ENCODE data around the gene AGBL4.

AGBL4 gene

DNA sequence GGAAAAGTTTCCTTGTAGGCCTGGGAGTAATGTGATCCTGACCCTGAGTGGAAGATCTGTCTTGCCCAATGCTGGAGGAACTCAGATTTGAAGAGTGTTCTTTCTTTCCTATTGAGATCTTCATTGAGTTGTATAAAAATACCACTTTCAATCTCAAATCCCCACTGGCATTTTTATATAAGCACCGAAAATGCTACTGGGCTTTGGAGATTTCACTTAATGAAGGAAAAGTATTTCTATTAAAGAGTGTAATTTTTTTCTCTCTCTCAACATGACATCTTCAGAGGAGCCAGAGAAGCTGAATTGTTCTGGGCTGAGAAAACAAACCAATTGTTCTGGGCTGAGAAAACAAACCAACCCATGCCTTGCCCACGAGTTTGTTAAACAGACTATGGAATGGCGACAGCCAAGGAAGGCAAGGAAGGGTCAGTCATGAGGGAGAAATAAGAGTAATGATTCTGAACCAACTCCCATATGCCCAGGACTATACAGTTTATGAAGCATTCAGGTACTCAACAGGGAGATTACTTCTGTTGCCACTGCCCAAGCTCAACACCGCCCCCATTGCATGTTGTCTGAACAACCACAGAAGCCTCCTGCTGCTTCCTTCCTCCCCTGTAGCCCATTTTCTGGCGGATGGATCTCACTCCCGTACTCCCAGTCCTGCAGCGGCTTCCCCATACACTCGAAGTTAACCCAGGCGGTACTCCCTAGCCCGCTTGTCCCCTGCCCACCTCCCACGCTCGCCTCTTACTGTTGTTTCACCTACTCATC is 1350.2 kb downstream of the AGBL4 start:
- peaks cover 12 to 14% of the 10 kb centered on the region in 2 donors for H3K4me1 ChIP-seq (ENCODE audit: control insufficient read depth in 1 of 2, insufficient read depth in 2 of 2, low read length in 2 of 2)
- no peak overlapping the region for H3K9ac ChIP-seq (ENCODE audit: low read depth in 1 of 2, low read length in 2 of 2)
- H3K36me3 ChIP-seq (ENCODE audit: control insufficient read depth in 1 of 2, insufficient read depth in 2 of 2, low read length in 2 of 2) = no peaks in the 10 kb centered on the region
- H3K4me3 ChIP-seq (ENCODE audit: low read depth in 1 of 2, low read length in 2 of 2) = no peak overlapping the region
- H3K27me3 ChIP-seq (ENCODE audit: control insufficient read depth in 1 of 2, insufficient read depth in 2 of 2, low read length in 2 of 2) = no peaks in the 10 kb centered on the region
- no peaks in the 10 kb centered on the region for H3K9me3 ChIP-seq (ENCODE audit: control insufficient read depth in 1 of 2, low read length in 2 of 2)
- H3K27ac ChIP-seq (ENCODE audit: low read depth, low read length) = no peak overlapping the region

GRCh38 chr1:48671578-48671977 is 1352.2 kb downstream of the AGBL4 start:
- no peak overlapping the region for H3K4me3 ChIP-seq (ENCODE audit: low read depth in 1 of 2, low read length in 2 of 2)
- no peaks in the 10 kb centered on the region for H3K36me3 ChIP-seq (ENCODE audit: control insufficient read depth in 1 of 2, insufficient read depth in 2 of 2, low read length in 2 of 2)
- peaks cover 0 to 3% of the 10 kb centered on the region in 2 donors for H3K4me1 ChIP-seq (ENCODE audit: control insufficient read depth in 1 of 2, insufficient read depth in 2 of 2, low read length in 2 of 2)
- peaks cover 0 to 6% of the 10 kb centered on the region in 2 donors for H3K27me3 ChIP-seq (ENCODE audit: control insufficient read depth in 1 of 2, insufficient read depth in 2 of 2, low read length in 2 of 2)
- no peak overlapping the region for H3K27ac ChIP-seq (ENCODE audit: low read depth, low read length)
- no peaks in the 10 kb centered on the region for H3K9me3 ChIP-seq (ENCODE audit: control insufficient read depth in 1 of 2, low read length in 2 of 2)
- no peak overlapping the region for H3K9ac ChIP-seq (ENCODE audit: low read depth in 1 of 2, low read length in 2 of 2)

DNA sequence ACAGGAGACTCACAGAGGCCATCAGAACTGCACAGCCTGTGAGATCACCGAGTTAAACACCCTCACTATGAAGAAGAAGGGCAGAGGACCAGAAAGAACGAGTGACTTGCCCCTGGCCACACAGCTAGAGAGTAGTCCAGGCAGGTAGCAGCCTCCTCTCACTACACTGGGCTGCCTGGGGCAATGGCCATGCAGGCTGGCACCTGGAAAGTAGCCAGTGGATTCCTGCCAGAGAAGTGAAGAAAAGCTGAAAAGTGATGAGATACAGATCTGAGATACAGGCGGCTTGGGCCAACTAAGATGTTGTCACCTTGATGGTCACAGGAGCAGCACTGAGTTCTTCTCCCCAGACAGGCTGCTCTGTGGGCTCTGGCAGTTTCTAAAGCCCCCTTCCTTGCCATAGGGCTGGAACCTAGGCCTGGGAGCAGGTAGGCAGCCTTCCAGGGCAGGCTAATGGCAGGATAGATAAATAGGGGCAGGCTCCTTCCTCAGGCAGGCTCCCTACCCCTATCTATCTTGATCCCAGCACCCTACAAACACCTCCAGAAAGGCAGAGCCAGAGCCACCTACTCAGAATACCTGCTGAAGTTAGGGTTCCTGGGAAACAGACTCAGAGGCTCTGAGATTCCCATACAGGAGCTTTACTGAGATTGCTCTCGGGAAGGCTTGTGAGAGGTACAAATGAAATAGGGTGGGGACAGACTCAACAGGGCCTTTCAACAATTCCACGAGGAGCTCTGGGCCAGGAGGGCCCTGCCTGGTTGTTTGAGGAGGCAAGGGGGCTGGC is 1353.3 kb downstream of the AGBL4 start:
- Histone ChIP-seq H3K9me3 (ENCODE audit: control insufficient read depth in 1 of 2, low read length in 2 of 2) (no peaks in the 10 kb centered on the region), H3K9ac (ENCODE audit: low read depth in 1 of 2, low read length in 2 of 2) (no peak overlapping the region), H3K4me3 (ENCODE audit: low read depth in 1 of 2, low read length in 2 of 2) (no peak overlapping the region), H3K27ac (ENCODE audit: low read depth, low read length) (no peak overlapping the region), H3K36me3 (ENCODE audit: control insufficient read depth in 1 of 2, insufficient read depth in 2 of 2, low read length in 2 of 2) (no peaks in the 10 kb centered on the region), H3K4me1 (ENCODE audit: control insufficient read depth in 1 of 2, insufficient read depth in 2 of 2, low read length in 2 of 2) (no peaks in the 10 kb centered on the region), H3K27me3 (ENCODE audit: control insufficient read depth in 1 of 2, insufficient read depth in 2 of 2, low read length in 2 of 2) (peaks cover 0 to 6% of the 10 kb centered on the region in 2 donors)

DNA sequence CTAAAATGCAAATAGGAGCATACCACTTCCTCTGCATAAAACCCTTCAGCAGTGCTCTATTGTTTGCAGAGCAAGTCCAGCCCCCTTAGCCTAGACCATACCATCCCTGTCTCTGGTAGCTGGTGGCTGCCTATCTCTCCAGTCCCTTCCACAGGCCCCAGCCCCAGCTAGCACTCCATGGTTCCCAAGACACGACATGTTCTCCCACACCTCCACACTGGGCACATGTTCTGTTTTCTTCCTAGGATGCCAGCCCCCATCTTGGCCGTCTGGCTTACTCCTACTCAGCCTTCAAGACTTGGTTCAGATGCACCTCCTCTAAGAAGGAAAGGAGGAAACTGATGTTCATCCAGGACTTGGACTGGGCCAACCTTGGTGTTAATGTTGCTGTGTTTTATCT is 1355.4 kb downstream of the AGBL4 start:
- Histone ChIP-seq H3K27ac (ENCODE audit: low read depth, low read length) (no peak overlapping the region), H3K9ac (ENCODE audit: low read depth in 1 of 2, low read length in 2 of 2) (no peak overlapping the region), H3K36me3 (ENCODE audit: control insufficient read depth in 1 of 2, insufficient read depth in 2 of 2, low read length in 2 of 2) (no peaks in the 10 kb centered on the region), H3K4me1 (ENCODE audit: control insufficient read depth in 1 of 2, insufficient read depth in 2 of 2, low read length in 2 of 2) (no peaks in the 10 kb centered on the region), H3K27me3 (ENCODE audit: control insufficient read depth in 1 of 2, insufficient read depth in 2 of 2, low read length in 2 of 2) (peaks cover 0 to 6% of the 10 kb centered on the region in 2 donors), H3K9me3 (ENCODE audit: control insufficient read depth in 1 of 2, low read length in 2 of 2) (no peaks in the 10 kb centered on the region), H3K4me3 (ENCODE audit: low read depth in 1 of 2, low read length in 2 of 2) (no peak overlapping the region)

- Histone ChIP-seq H3K4me1 (ENCODE audit: control insufficient read depth in 1 of 2, insufficient read depth in 2 of 2, low read length in 2 of 2) (no peaks in the 10 kb centered on the region), H3K27ac (ENCODE audit: low read depth, low read length) (no peak overlapping the region), H3K36me3 (ENCODE audit: control insufficient read depth in 1 of 2, insufficient read depth in 2 of 2, low read length in 2 of 2) (no peaks in the 10 kb centered on the region), H3K9ac (ENCODE audit: low read depth in 1 of 2, low read length in 2 of 2) (no peak overlapping the region), H3K9me3 (ENCODE audit: control insufficient read depth in 1 of 2, low read length in 2 of 2) (no peaks in the 10 kb centered on the region), H3K27me3 (ENCODE audit: control insufficient read depth in 1 of 2, insufficient read depth in 2 of 2, low read length in 2 of 2) (peaks cover 0 to 6% of the 10 kb centered on the region in 2 donors), H3K4me3 (ENCODE audit: low read depth in 1 of 2, low read length in 2 of 2) (no peak overlapping the region)
Measured at GRCh38 chr1:48667782-48668181, 1356.0 kb downstream of the AGBL4 start.

DNA sequence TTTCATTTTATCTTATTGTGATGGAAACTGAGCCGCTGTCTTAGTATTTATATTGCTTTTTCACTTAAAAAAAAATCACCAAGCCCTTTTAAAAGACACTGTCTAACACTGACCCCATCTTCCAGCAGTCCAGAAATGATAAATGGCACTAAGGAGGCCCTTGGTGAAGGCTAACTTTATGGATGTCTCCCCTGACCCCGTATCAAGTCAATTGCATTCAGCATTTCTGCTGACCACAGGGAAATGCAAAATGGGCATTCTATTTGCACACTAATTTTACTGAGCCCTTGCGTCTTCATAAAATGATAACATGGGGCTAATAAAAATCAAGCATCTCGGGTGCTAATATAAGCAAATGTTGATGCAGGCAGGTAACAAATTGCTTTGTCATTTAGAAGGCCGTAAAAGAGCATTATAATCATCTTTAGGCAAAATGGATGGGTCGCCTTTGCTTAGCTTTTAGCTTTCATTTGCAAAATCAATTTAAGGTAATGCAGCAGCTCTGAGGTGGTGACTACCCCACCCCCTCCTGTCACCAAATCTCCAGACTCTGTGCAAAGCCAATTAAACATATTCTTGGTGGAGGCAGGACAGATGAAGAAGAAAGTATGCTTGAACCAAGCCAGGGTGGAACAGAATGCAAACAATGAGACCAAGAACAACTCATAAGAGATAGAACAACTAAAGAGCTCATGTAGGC is 1357.9 kb downstream of the AGBL4 start:
- Histone ChIP-seq H3K27ac (ENCODE audit: low read depth, low read length) (no peak overlapping the region), H3K27me3 (ENCODE audit: control insufficient read depth in 1 of 2, insufficient read depth in 2 of 2, low read length in 2 of 2) (peaks cover 0 to 6% of the 10 kb centered on the region in 2 donors), H3K9me3 (ENCODE audit: control insufficient read depth in 1 of 2, low read length in 2 of 2) (no peaks in the 10 kb centered on the region)

GRCh38 chr1:48661726-48662463 is 1361.9 kb downstream of the AGBL4 start:
- no peaks in the 10 kb centered on the region for H3K4me1 ChIP-seq (ENCODE audit: control insufficient read depth in 1 of 2, insufficient read depth in 2 of 2, low read length in 2 of 2)
- no peaks in the 10 kb centered on the region for H3K27me3 ChIP-seq (ENCODE audit: control insufficient read depth in 1 of 2, insufficient read depth in 2 of 2, low read length in 2 of 2)
- H3K36me3 ChIP-seq (ENCODE audit: control insufficient read depth in 1 of 2, insufficient read depth in 2 of 2, low read length in 2 of 2) = no peaks in the 10 kb centered on the region
- H3K9me3 ChIP-seq (ENCODE audit: control insufficient read depth in 1 of 2, low read length in 2 of 2) = no peaks in the 10 kb centered on the region
- no peak overlapping the region for H3K27ac ChIP-seq (ENCODE audit: low read depth, low read length)
- H3K4me3 ChIP-seq (ENCODE audit: low read depth in 1 of 2, low read length in 2 of 2) = no peak overlapping the region
- H3K9ac ChIP-seq (ENCODE audit: low read depth in 1 of 2, low read length in 2 of 2) = no peak overlapping the region

More for the DNA sequence above, 1357.9 kb downstream of the AGBL4 start:
- no peaks in the 10 kb centered on the region for H3K4me1 ChIP-seq (ENCODE audit: control insufficient read depth in 1 of 2, insufficient read depth in 2 of 2, low read length in 2 of 2)
- H3K4me3 ChIP-seq (ENCODE audit: low read depth in 1 of 2, low read length in 2 of 2) = no peak overlapping the region
- H3K9ac ChIP-seq (ENCODE audit: low read depth in 1 of 2, low read length in 2 of 2) = no peak overlapping the region
- H3K36me3 ChIP-seq (ENCODE audit: control insufficient read depth in 1 of 2, insufficient read depth in 2 of 2, low read length in 2 of 2) = no peaks in the 10 kb centered on the region

- Histone ChIP-seq H3K9ac (ENCODE audit: low read depth in 1 of 2, low read length in 2 of 2) (no peak overlapping the region), H3K4me1 (ENCODE audit: control insufficient read depth in 1 of 2, insufficient read depth in 2 of 2, low read length in 2 of 2) (no peaks in the 10 kb centered on the region), H3K9me3 (ENCODE audit: control insufficient read depth in 1 of 2, low read length in 2 of 2) (no peaks in the 10 kb centered on the region), H3K27me3 (ENCODE audit: control insufficient read depth in 1 of 2, insufficient read depth in 2 of 2, low read length in 2 of 2) (no peaks in the 10 kb centered on the region), H3K36me3 (ENCODE audit: control insufficient read depth in 1 of 2, insufficient read depth in 2 of 2, low read length in 2 of 2) (no peaks in the 10 kb centered on the region), H3K4me3 (ENCODE audit: low read depth in 1 of 2, low read length in 2 of 2) (no peak overlapping the region), H3K27ac (ENCODE audit: low read depth, low read length) (no peak overlapping the region)
Measured at GRCh38 chr1:48659801-48660200, 1364.0 kb downstream of the AGBL4 start.

DNA sequence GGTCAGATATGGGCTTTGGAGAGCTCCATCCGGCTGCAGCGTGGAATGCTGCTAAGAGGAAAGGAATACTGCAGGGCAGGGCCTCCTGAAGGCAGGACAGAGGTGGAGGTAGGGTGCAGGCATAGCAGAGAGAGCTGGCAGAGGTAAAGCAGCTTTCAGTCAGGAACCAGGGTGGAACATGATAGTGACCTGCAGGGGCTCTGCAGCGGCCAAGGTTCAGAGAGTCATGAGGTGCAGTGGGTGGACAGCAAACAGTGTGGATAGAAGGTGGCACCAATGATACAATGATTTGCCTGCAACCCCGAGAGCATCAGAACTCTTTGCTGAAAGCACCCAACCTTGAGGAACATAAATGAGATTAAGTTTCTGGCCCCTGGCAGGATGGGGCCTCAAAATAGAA is 1366.3 kb downstream of the AGBL4 start:
- H3K9me3 ChIP-seq (ENCODE audit: control insufficient read depth in 1 of 2, low read length in 2 of 2) = no peaks in the 10 kb centered on the region
- no peaks in the 10 kb centered on the region for H3K4me1 ChIP-seq (ENCODE audit: control insufficient read depth in 1 of 2, insufficient read depth in 2 of 2, low read length in 2 of 2)
- no peaks in the 10 kb centered on the region for H3K27me3 ChIP-seq (ENCODE audit: control insufficient read depth in 1 of 2, insufficient read depth in 2 of 2, low read length in 2 of 2)
- no peak overlapping the region for H3K4me3 ChIP-seq (ENCODE audit: low read depth in 1 of 2, low read length in 2 of 2)
- H3K9ac ChIP-seq (ENCODE audit: low read depth in 1 of 2, low read length in 2 of 2) = no peak overlapping the region
- H3K27ac ChIP-seq (ENCODE audit: low read depth, low read length) = no peak overlapping the region
- H3K36me3 ChIP-seq (ENCODE audit: control insufficient read depth in 1 of 2, insufficient read depth in 2 of 2, low read length in 2 of 2) = no peaks in the 10 kb centered on the region

Data from duodenal mucosa (tissue), 2 donors.